ENCODE measurements around the gene BMAL1. TPM values are rescaled to one million over a fixed set of nuclear protein-coding genes. Genes with fewer than 3 reads are reported as not detected.

Gene BMAL1
- total RNA-seq, 3 donors from 2014 or later (not counting 1 experiment from before 2014, with no cell fraction given) = 142 to 162 (median 145) TPM

DNA sequence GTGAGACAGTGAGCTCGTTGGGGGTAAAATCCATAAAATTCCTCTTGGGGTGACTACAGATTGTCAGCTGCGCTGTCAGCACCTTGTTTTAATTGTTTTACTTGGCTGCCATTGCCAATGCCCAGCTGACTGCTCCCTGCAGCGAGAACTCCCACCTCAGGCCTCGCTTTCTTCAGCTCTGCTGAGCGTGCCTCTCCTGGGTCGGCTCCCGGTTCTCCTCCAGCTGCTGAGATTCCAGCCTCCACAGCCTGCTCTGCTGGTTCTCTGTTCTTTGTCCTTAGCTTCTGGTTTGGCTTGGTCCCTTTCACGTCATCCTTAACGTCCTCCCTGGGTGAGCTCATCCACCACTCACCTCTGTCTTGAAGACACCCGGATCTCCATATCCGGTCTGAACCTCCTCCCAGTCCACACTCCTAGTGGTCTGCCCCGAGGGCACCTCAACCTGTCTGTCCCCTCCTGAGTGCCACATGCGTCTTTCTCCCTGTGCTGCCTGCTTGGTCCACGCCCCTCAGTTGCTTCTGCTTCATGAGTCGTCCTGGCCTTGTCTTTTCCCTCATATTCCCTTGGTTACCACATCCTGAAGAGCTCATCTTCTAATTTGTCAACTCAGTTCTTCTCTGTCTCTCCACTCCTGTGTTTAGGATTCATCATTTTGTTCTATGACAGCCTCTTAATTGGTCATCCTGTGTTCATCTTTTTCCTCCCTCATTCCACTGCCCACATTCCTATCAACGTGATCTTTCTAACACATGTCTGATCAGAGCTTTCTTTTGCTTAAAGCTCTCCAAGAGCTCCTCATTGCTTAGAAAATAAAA, 35.6 kb downstream of the BMAL1 start:
- intact Hi-C loops (cut with micrococcal nuclease) = no loop called here
- no peaks in the 10 kb centered on the region for H3K27me3 ChIP-seq (ENCODE audit: control insufficient read depth, insufficient read depth, low read length)
- DNase-seq (no peak), ATAC-seq (no peak)
- TF ChIP-seq, protein P1, sequence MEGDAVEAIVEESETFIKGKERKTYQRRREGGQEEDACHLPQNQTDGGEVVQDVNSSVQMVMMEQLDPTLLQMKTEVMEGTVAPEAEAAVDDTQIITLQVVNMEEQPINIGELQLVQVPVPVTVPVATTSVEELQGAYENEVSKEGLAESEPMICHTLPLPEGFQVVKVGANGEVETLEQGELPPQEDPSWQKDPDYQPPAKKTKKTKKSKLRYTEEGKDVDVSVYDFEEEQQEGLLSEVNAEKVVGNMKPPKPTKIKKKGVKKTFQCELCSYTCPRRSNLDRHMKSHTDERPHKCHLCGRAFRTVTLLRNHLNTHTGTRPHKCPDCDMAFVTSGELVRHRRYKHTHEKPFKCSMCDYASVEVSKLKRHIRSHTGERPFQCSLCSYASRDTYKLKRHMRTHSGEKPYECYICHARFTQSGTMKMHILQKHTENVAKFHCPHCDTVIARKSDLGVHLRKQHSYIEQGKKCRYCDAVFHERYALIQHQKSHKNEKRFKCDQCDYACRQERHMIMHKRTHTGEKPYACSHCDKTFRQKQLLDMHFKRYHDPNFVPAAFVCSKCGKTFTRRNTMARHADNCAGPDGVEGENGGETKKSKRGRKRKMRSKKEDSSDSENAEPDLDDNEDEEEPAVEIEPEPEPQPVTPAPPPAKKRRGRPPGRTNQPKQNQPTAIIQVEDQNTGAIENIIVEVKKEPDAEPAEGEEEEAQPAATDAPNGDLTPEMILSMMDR (IDR thresholded peaks at IDR 0.05) = no peak
- H3K27me3 Mint-ChIP-seq (ENCODE audit: low read depth in 2 of 2) = no peaks in the 10 kb centered on the region
- no peak overlapping the region for H3K27ac ChIP-seq (ENCODE audit: low read length)
- H3K36me3 Mint-ChIP-seq = no peaks in the 10 kb centered on the region
- peaks cover 12 to 52% of the 10 kb centered on the region in 2 donors for H3K4me1 Mint-ChIP-seq
- H3K9me3 ChIP-seq (ENCODE audit: control insufficient read depth, insufficient read depth, low read length) = no peaks in the 10 kb centered on the region
- no peak overlapping the region for H3K4me3 ChIP-seq (ENCODE audit: low read length)
- H3K9me3 Mint-ChIP-seq = no peaks in the 10 kb centered on the region
- H3K27ac Mint-ChIP-seq = peak overlapping the region in 1 of 2 donors; percentile 82
- no peak overlapping the region for H3K4me3 Mint-ChIP-seq
- peaks cover 24% of the 10 kb centered on the region for H3K36me3 ChIP-seq (ENCODE audit: control insufficient read depth, insufficient read depth, low read length)
- H3K4me1 ChIP-seq (ENCODE audit: control insufficient read depth, insufficient read depth, low read length) = peaks cover 38% of the 10 kb centered on the region
- 94% methylated on average over 16 of the region's 16 CpGs for WGBS (ENCODE audit: insufficient coverage)

- Mint-ChIP-seq H3K4me3 (no peak overlapping the region), H3K9me3 (no peaks in the 10 kb centered on the region), H3K27me3 (ENCODE audit: low read depth in 2 of 2) (no peaks in the 10 kb centered on the region), H3K4me1 (peaks cover 25 to 65% of the 10 kb centered on the region in 2 donors), H3K36me3 (no peaks in the 10 kb centered on the region), H3K27ac (peak overlapping the region; percentile 82 to 84)
- H3K4me3 ChIP-seq (ENCODE audit: low read length) = no peak overlapping the region
- no peaks in the 10 kb centered on the region for H3K27me3 ChIP-seq (ENCODE audit: control insufficient read depth, insufficient read depth, low read length)
- no peak for DNase-seq
- intact Hi-C loops (cut with micrococcal nuclease) = loop anchor here (5.0 kb wide), 1 partner anchor 38 kb away; the partner anchor contains the start of gene BMAL1
- peaks cover 24% of the 10 kb centered on the region for H3K36me3 ChIP-seq (ENCODE audit: control insufficient read depth, insufficient read depth, low read length)
- H3K4me1 ChIP-seq (ENCODE audit: control insufficient read depth, insufficient read depth, low read length) = peaks cover 46% of the 10 kb centered on the region
- no peaks in the 10 kb centered on the region for H3K9me3 ChIP-seq (ENCODE audit: control insufficient read depth, insufficient read depth, low read length)
- TF ChIP-seq, protein P1 (IDR thresholded peaks at IDR 0.05) = no peak
- ATAC-seq = no peak
- 95% methylated on average over 2 of the region's 2 CpGs for WGBS (ENCODE audit: insufficient coverage)
- no peak overlapping the region for H3K27ac ChIP-seq (ENCODE audit: low read length)
These were observed 37.2 kb downstream of the BMAL1 start for GRCh38 chr11:13314676-13315394.

GRCh38 chr11:13315517-13316432, 38.2 kb downstream of the BMAL1 start:
- Histone ChIP-seq H3K36me3 (ENCODE audit: control insufficient read depth, insufficient read depth, low read length) (peaks cover 17% of the 10 kb centered on the region), H3K27ac (ENCODE audit: low read length) (no peak overlapping the region), H3K4me1 (ENCODE audit: control insufficient read depth, insufficient read depth, low read length) (peaks cover 52% of the 10 kb centered on the region), H3K9me3 (ENCODE audit: control insufficient read depth, insufficient read depth, low read length) (no peaks in the 10 kb centered on the region), H3K27me3 (ENCODE audit: control insufficient read depth, insufficient read depth, low read length) (no peaks in the 10 kb centered on the region), H3K4me3 (ENCODE audit: low read length) (no peak overlapping the region)
- Mint-ChIP-seq H3K4me3 (peak overlapping the region; percentile 43), H3K36me3 (no peaks in the 10 kb centered on the region), H3K27me3 (ENCODE audit: low read depth in 2 of 2) (no peaks in the 10 kb centered on the region), H3K9me3 (no peaks in the 10 kb centered on the region), H3K4me1 (peaks cover 34 to 74% of the 10 kb centered on the region in 2 donors), H3K27ac (peak overlapping the region; percentile 82 to 84)
- no peak for DNase-seq
- peak in 1 of 3 donors; percentile 29 for ATAC-seq
- intact Hi-C loops (cut with micrococcal nuclease) = loop anchor here (5.0 kb wide), 1 partner anchor 38 kb away; the partner anchor contains the start of gene BMAL1
- 75% methylated on average over 11 of the region's 11 CpGs for WGBS (ENCODE audit: insufficient coverage)
- TF ChIP-seq, protein P1 (IDR thresholded peaks at IDR 0.05) = no peak

All from natural killer cell (primary cell).